ENCODE measurements around the gene COLEC11. TPM values are rescaled to one million over a fixed set of nuclear protein-coding genes. Genes with fewer than 3 reads are reported as not detected.

COLEC11 gene
- total RNA-seq, 1 donor from 2014 or later: not detected

GRCh38 chr2:3679616-3680393 is 84.9 kb downstream of the COLEC11 start:
- DNase-seq (ENCODE audit: low spot score): no peak
- H3K4me3 Mint-ChIP-seq: no peak overlapping the region
- intact Hi-C loops (cut with micrococcal nuclease): no loop called here

GRCh38 chr2:3680548-3681345 is 85.8 kb downstream of the COLEC11 start:
- Mint-ChIP-seq H3K9me3 (no peaks in the 10 kb centered on the region), H3K4me3 (no peak overlapping the region), H3K4me1 (ENCODE audit: low read depth) (no peaks in the 10 kb centered on the region), H3K27ac (no peak overlapping the region), H3K36me3 (ENCODE audit: low read depth) (no peaks in the 10 kb centered on the region), H3K27me3 (ENCODE audit: insufficient read depth) (no peaks in the 10 kb centered on the region)
- no peak for DNase-seq (ENCODE audit: low spot score)
- intact Hi-C loops (cut with micrococcal nuclease): no loop called here

More at GRCh38 chr2:3679616-3680393, 84.9 kb downstream of the COLEC11 start:
- H3K27ac Mint-ChIP-seq: no peak overlapping the region
- H3K36me3 Mint-ChIP-seq (ENCODE audit: low read depth): no peaks in the 10 kb centered on the region
- H3K27me3 Mint-ChIP-seq (ENCODE audit: insufficient read depth): no peaks in the 10 kb centered on the region
- H3K9me3 Mint-ChIP-seq: no peaks in the 10 kb centered on the region
- H3K4me1 Mint-ChIP-seq (ENCODE audit: low read depth): no peaks in the 10 kb centered on the region

GRCh38 chr2:3681625-3682024 is 86.7 kb downstream of the COLEC11 start:
- Mint-ChIP-seq H3K27ac (no peak overlapping the region), H3K4me1 (ENCODE audit: low read depth) (no peaks in the 10 kb centered on the region), H3K27me3 (ENCODE audit: insufficient read depth) (no peaks in the 10 kb centered on the region)

GRCh38 chr2:3682811-3683210 is 87.9 kb downstream of the COLEC11 start:
- no peaks in the 10 kb centered on the region for H3K4me1 Mint-ChIP-seq (ENCODE audit: low read depth)
- no peaks in the 10 kb centered on the region for H3K36me3 Mint-ChIP-seq (ENCODE audit: low read depth)
- no peaks in the 10 kb centered on the region for H3K9me3 Mint-ChIP-seq
- no peaks in the 10 kb centered on the region for H3K27me3 Mint-ChIP-seq (ENCODE audit: insufficient read depth)
- H3K27ac Mint-ChIP-seq: no peak overlapping the region
- DNase-seq (ENCODE audit: low spot score): no peak
- intact Hi-C loops (cut with micrococcal nuclease): no loop called here
- no peak overlapping the region for H3K4me3 Mint-ChIP-seq

More at GRCh38 chr2:3681625-3682024, 86.7 kb downstream of the COLEC11 start:
- Mint-ChIP-seq H3K9me3 (no peaks in the 10 kb centered on the region), H3K36me3 (ENCODE audit: low read depth) (no peaks in the 10 kb centered on the region), H3K4me3 (no peak overlapping the region)
- intact Hi-C loops (cut with micrococcal nuclease): no loop called here
- no peak for DNase-seq (ENCODE audit: low spot score)

GRCh38 chr2:3683748-3684454 is 89.0 kb downstream of the COLEC11 start:
- intact Hi-C loops (cut with micrococcal nuclease): no loop called here
- no peaks in the 10 kb centered on the region for H3K9me3 Mint-ChIP-seq
- no peak for DNase-seq (ENCODE audit: low spot score)
- no peak overlapping the region for H3K27ac Mint-ChIP-seq
- H3K36me3 Mint-ChIP-seq (ENCODE audit: low read depth): no peaks in the 10 kb centered on the region
- H3K4me3 Mint-ChIP-seq: no peak overlapping the region
- H3K4me1 Mint-ChIP-seq (ENCODE audit: low read depth): no peaks in the 10 kb centered on the region
- H3K27me3 Mint-ChIP-seq (ENCODE audit: insufficient read depth): no peaks in the 10 kb centered on the region

GRCh38 chr2:3689998-3690748 is 95.3 kb downstream of the COLEC11 start:
- Mint-ChIP-seq H3K4me1 (ENCODE audit: low read depth) (no peaks in the 10 kb centered on the region), H3K9me3 (peaks cover 4% of the 10 kb centered on the region), H3K27me3 (ENCODE audit: insufficient read depth) (peaks cover 9% of the 10 kb centered on the region), H3K4me3 (no peak overlapping the region), H3K36me3 (ENCODE audit: low read depth) (no peaks in the 10 kb centered on the region), H3K27ac (no peak overlapping the region)
- intact Hi-C loops (cut with micrococcal nuclease): no loop called here
- no peak for DNase-seq (ENCODE audit: low spot score)

GRCh38 chr2:3692375-3692774 is 97.5 kb downstream of the COLEC11 start:
- no peaks in the 10 kb centered on the region for H3K4me1 Mint-ChIP-seq (ENCODE audit: low read depth)
- intact Hi-C loops (cut with micrococcal nuclease): no loop called here
- H3K27me3 Mint-ChIP-seq (ENCODE audit: insufficient read depth): peaks cover 12% of the 10 kb centered on the region
- peaks cover 4% of the 10 kb centered on the region for H3K9me3 Mint-ChIP-seq
- no peak overlapping the region for H3K27ac Mint-ChIP-seq
- H3K36me3 Mint-ChIP-seq (ENCODE audit: low read depth): no peaks in the 10 kb centered on the region
- DNase-seq (ENCODE audit: low spot score): no peak
- no peak overlapping the region for H3K4me3 Mint-ChIP-seq

Other genes with a start within 250 kb of the COLEC11 start
- 50.7 and 53.8 TPM in 2 replicates for gene EIPR1, start 217.3 kb upstream of the COLEC11 start, total RNA-seq
- 87.3 and 101 TPM in 2 replicates for gene TRAPPC12, start 215.4 kb upstream of the COLEC11 start, total RNA-seq
- gene ADI1, start 75.6 kb upstream of the COLEC11 start, total RNA-seq: 35.5 and 36.0 TPM in 2 replicates
- 30.5 and 31.6 TPM in 2 replicates for gene RNASEH1, start 36.8 kb upstream of the COLEC11 start, total RNA-seq
- gene RPS7, start 19.9 kb upstream of the COLEC11 start, total RNA-seq: 1,614 and 1,649 TPM in 2 replicates
- gene ALLC, start 63.1 kb downstream of the COLEC11 start, total RNA-seq: not detected in 2 replicates
- not detected in 2 replicates for gene DCDC2C, start 108.5 kb downstream of the COLEC11 start, total RNA-seq

Data from activated T-helper 1 cell treated with anti-CD3 and anti-CD28 coated beads, Interleukin-12 subunit alpha, Interleukin-12 subunit beta, Interleukin-2, Interleukin-4 antibody, amounts not matched to agents 30 ng/mL and 10 ng/mL and 1 ng/mL, durations not matched to agents 14 hours and 24 hours and 36 hours (primary cell).